ENCODE measurements around the gene MAGI1.

- TF ChIP-seq POLR2AphosphoS5 (IDR thresholded peaks at IDR 0.05; ENCODE audit: low read depth) (no peak), SPI1 (IDR thresholded peaks at IDR 0.05; ENCODE audit: borderline replicate concordance, low read depth) (no peak), CTCF (IDR thresholded peaks at IDR 0.05; ENCODE audit: insufficient read depth, low read length) (no peak)
Measured at GRCh38 chr3:65850261-65850660, 188.5 kb downstream of the MAGI1 start.

Data from HL-60 (cell line).